Ishikawa (cell line): ENCODE results near the gene CSAD.

ENCODE experiments used
- CEBPB ChIP-seq: IDR thresholded peaks from 2 replicates; pipeline ENCODE4 v1.6.1; 2012
- CREB1 ChIP-seq: IDR thresholded peaks from 2 replicates; pipeline ENCODE4 v1.6.1; 2012; ENCODE audit warnings: low read depth
- EGR1 ChIP-seq: IDR thresholded peaks from 2 replicates; pipeline ENCODE4 v1.6.1; 2012
- EP300 ChIP-seq: IDR thresholded peaks from 2 replicates; pipeline ENCODE4 v1.6.1; 2012; ENCODE audit warnings: borderline replicate concordance
- FOXM1 ChIP-seq: IDR thresholded peaks from 2 replicates; pipeline ENCODE4 v1.6.1; 2012; ENCODE audit warnings: low read depth, borderline replicate concordance
- NFIC ChIP-seq: IDR thresholded peaks from 2 replicates; pipeline ENCODE4 v1.6.1; 2012
- RAD21 ChIP-seq: IDR thresholded peaks from 2 replicates; pipeline ENCODE4 v1.6.1; 2012; ENCODE audit warnings: low read depth
- TAF1 ChIP-seq: IDR thresholded peaks from 2 replicates; pipeline ENCODE4 v1.6.1; 2012; ENCODE audit warnings: low read depth, mild to moderate bottlenecking
- TCF12 ChIP-seq: IDR thresholded peaks from 2 replicates; pipeline ENCODE4 v1.6.1; 2012; ENCODE audit warnings: low read depth
- TEAD4 ChIP-seq: IDR thresholded peaks from 2 replicates; pipeline ENCODE4 v1.6.1; 2012
- YY1 ChIP-seq: IDR thresholded peaks from 2 replicates; pipeline ENCODE4 v1.6.1; 2012; ENCODE audit warnings: low read depth
- ZBTB7A ChIP-seq: IDR thresholded peaks from 2 replicates; pipeline ENCODE4 v1.6.1; 2012; ENCODE audit warnings: low read depth
- TF ChIP-seq, protein P1 (sequence below): IDR thresholded peaks from 2 replicates; pipeline ENCODE4 v1.6.1; 2012
- TF ChIP-seq, protein P2 (sequence below): IDR thresholded peaks from 2 replicates; pipeline ENCODE4 v1.6.1; 2012; ENCODE audit warnings: low read depth, mild to moderate bottlenecking
- TF ChIP-seq, protein P3 (sequence below): IDR thresholded peaks from 2 replicates; pipeline ENCODE4 v1.6.1; 2012

Gene CSAD

DNA sequence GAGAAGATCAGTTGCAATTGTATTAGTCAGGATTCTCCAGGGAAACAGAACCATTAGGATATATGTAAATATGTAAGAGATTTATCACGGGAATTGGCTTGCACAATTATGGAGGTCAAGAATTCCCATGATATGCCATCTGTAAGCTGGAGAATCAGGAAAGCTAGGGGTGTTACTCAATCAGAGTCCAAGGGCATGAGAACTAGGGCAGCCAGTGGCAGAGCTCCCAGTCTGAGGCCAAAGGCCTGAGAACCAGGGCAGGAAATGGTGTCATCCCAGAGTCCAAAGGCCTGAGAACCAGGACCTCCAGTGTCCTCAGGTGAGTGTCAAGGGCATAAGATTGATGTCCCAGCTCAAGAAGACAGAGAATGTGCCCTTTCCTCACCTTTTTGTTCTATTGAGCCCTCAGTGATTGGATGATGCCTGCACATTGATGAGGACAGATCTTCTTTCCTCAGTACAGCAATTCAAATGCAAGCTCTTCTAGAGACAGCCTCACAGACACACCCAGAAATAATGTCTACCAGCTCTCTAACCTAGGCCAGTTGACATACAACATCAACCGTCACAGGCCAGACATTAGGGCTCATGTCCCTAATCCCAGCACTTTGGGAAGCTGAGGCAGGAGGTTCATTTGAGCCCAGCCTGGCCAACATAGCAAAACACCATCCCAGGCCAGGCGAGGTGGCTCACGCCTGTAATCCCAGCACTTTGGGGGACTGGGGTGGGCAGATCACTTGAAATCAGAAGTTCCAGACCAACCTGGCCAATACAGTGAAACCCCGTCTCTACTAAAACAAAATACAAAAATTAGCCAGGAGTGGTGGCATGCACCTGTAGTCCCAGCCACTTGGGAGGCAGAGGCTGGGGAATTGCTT, 35.1 kb downstream of the CSAD start:
- TF ChIP-seq TEAD4 (no peak), NFIC (no peak)

DNA sequence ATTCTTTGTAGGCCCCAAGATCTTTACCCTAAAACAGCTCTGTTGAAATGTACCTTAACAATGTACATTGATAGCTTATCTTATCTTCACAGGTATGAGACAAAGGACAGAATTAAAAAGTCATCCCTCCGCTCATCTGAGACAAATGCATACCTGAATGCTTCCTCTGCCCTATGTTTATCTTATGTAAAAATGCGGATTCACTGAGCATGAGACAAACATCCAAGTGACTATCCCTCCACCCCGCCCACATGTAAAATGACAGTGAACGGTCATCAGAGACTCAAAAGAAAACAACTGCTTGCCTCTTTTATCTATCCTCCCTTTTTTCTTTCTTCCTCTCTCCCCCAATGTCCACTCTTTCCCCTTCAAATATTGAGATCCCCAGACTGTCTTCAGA, 37.4 kb downstream of the CSAD start:
- TF ChIP-seq, protein P1, sequence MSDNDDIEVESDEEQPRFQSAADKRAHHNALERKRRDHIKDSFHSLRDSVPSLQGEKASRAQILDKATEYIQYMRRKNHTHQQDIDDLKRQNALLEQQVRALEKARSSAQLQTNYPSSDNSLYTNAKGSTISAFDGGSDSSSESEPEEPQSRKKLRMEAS = no peak
- TF ChIP-seq TEAD4 (no peak), FOXM1 (no peak), CEBPB (no peak), EP300 (no peak), TAF1 (no peak), TCF12 (no peak), ZBTB7A (no peak), NFIC (no peak), YY1 (no peak), CREB1 (no peak), RAD21 (no peak)
- TF ChIP-seq, protein P2, sequence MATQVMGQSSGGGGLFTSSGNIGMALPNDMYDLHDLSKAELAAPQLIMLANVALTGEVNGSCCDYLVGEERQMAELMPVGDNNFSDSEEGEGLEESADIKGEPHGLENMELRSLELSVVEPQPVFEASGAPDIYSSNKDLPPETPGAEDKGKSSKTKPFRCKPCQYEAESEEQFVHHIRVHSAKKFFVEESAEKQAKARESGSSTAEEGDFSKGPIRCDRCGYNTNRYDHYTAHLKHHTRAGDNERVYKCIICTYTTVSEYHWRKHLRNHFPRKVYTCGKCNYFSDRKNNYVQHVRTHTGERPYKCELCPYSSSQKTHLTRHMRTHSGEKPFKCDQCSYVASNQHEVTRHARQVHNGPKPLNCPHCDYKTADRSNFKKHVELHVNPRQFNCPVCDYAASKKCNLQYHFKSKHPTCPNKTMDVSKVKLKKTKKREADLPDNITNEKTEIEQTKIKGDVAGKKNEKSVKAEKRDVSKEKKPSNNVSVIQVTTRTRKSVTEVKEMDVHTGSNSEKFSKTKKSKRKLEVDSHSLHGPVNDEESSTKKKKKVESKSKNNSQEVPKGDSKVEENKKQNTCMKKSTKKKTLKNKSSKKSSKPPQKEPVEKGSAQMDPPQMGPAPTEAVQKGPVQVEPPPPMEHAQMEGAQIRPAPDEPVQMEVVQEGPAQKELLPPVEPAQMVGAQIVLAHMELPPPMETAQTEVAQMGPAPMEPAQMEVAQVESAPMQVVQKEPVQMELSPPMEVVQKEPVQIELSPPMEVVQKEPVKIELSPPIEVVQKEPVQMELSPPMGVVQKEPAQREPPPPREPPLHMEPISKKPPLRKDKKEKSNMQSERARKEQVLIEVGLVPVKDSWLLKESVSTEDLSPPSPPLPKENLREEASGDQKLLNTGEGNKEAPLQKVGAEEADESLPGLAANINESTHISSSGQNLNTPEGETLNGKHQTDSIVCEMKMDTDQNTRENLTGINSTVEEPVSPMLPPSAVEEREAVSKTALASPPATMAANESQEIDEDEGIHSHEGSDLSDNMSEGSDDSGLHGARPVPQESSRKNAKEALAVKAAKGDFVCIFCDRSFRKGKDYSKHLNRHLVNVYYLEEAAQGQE = no peak
- TF ChIP-seq, protein P3, sequence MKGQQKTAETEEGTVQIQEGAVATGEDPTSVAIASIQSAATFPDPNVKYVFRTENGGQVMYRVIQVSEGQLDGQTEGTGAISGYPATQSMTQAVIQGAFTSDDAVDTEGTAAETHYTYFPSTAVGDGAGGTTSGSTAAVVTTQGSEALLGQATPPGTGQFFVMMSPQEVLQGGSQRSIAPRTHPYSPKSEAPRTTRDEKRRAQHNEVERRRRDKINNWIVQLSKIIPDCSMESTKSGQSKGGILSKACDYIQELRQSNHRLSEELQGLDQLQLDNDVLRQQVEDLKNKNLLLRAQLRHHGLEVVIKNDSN = no peak

DNA sequence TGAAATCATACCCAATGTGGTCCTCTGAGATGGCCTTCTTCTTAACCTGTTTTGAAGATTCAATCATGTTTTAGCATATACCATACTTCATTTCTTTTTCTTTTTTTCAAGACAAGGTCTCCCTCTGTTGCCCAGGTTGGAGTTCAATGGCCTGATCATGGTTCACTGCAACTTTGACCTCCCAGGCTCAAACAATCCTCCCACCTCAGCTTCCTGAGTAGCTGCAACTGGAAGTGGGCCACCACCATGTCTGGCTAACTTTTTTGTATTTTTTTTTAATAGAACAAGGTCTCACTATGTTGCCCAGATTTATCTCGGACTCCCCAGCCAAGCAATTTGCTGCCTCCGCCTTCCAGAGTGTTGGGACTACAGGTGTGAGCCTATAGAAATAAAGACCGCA, 47.0 kb downstream of the CSAD start:
- TF ChIP-seq ZBTB7A (no peak), FOXM1 (no peak)

DNA sequence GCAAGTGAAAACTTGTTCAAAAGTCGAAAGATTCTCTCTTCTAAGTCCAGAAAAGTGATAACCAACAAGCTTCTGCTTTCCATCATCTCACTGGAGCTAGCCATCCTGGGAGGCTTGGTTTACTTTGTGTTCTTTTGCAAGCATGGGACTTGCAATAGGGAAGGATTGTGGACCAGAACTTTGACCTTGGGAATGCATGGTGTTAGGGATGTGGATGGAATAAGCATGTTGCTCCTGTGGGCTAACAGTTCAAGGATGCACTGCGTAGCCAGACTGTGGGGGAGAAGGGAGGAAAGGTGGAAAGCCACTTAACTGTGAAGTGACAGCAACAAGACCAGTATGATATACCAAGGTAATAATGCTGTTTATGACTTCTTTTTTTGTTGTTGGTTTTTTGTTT, 48.9 kb downstream of the CSAD start:
- no peak for TF ChIP-seq CEBPB
- TF ChIP-seq, protein P1 = no peak

DNA sequence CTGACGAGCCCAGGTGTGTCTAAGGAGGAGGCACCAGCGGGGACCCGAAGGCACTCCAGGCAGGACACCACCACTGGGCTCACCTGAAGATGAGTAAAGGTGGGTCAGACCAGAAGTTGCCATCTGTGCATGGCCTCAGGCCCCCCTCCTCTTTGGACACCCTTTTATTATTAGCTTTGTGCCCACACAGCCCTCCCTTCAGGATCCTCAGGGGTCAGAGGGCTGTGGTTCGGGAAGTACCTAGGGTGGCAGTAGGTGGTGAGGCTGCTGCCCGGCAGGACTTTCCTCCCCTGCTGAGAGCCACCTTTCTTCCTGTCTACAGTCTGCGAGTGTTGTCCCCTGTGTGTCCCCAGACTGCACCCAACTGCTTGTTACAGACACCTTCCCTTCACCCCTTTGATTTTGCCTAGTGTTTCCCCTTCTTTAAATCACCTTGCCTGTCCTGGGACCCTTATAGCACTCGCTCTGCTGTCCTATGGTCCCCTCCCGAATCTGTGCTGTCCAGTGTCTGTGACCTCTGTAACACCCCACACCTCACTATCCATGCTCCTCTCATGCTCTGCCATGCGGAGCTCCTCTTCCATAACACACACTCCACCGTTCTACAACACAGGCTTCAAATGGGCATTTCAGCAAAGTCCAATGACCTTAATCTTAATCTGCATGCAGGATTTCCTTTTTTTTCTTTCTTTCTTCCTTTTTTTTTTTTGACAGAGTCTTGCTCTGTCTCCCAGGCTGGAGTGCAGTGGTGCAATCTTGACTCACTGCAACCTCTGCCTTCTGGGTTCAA, 51.8 kb downstream of the CSAD start:
- no peak for TF ChIP-seq TAF1
- TF ChIP-seq, protein P3 = no peak
- TF ChIP-seq EGR1 = no peak
- no peak for TF ChIP-seq CEBPB
- TF ChIP-seq RAD21 = no peak
- TF ChIP-seq TEAD4 = no peak
- no peak for TF ChIP-seq TCF12
- no peak for TF ChIP-seq NFIC
- no peak for TF ChIP-seq CREB1
- TF ChIP-seq EP300 = no peak
- TF ChIP-seq, protein P1 = no peak
- no peak for TF ChIP-seq FOXM1
- TF ChIP-seq YY1 = no peak
- TF ChIP-seq ZBTB7A = no peak
- TF ChIP-seq, protein P2 = no peak

DNA sequence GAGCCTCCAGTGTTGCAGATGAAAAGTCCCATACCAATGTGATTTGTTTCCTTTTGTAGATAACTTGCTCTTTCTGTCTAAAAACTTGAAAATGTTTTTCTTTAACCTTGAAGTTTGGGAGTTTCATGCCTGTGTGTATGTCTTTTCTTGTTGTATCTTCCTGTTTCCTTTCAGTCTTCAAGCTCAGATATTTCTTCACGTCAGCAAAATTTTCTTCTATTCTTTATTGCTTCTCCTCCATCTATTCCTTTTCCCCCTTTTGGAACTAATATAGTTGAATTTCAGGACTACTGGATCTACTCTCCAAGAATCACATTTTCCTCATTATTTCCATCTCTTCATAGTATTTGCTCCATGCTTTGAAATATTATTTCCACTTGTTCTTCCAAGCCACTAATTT, 53.6 kb downstream of the CSAD start:
- TF ChIP-seq, protein P3 = no peak
- TF ChIP-seq, protein P1 = no peak
- no peak for TF ChIP-seq ZBTB7A
- TF ChIP-seq FOXM1 = no peak
- TF ChIP-seq TCF12 = no peak
- TF ChIP-seq RAD21 = no peak
- no peak for TF ChIP-seq EP300
- TF ChIP-seq EGR1 = no peak
- TF ChIP-seq YY1 = no peak
- no peak for TF ChIP-seq TEAD4
- TF ChIP-seq, protein P2 = no peak
